ENCODE results near the gene PXDN. TPM values are rescaled to one million over a fixed set of nuclear protein-coding genes. Genes with fewer than 3 reads are reported as not detected.

PXDN gene
- total RNA-seq, 1 experiment from 2014 or later: 0.25 TPM

- Mint-ChIP-seq H3K4me3 (ENCODE audit: unreplicated experiment) (no peak overlapping the region), H3K36me3 (ENCODE audit: insufficient read depth, unreplicated experiment) (no peaks in the 10 kb centered on the region), H3K9me3 (ENCODE audit: unreplicated experiment) (peaks cover 4% of the 10 kb centered on the region), H3K27me3 (ENCODE audit: insufficient read depth, unreplicated experiment) (peaks cover 4% of the 10 kb centered on the region), H3K27ac (ENCODE audit: unreplicated experiment) (no peak overlapping the region), H3K4me1 (ENCODE audit: low read depth, unreplicated experiment) (no peaks in the 10 kb centered on the region)
- Histone ChIP-seq H3K4me1 (no peaks in the 10 kb centered on the region), H3K27me3 (replicated peaks; ENCODE audit: control insufficient read depth, insufficient read depth, low read length) (no peaks in the 10 kb centered on the region), H3K36me3 (ENCODE audit: control insufficient read depth, insufficient read depth, low read length) (no peaks in the 10 kb centered on the region), H3K9me3 (no peaks in the 10 kb centered on the region), H3K4me3 (ENCODE audit: low read depth, low read length) (no peak overlapping the region)
- BruUV-seq (replicated peaks): no TSS peak
- DNase-seq: no peak
- CTCF ChIA-PET: no interaction called here
- POLR2A ChIA-PET: no interaction called here
- intact Hi-C loops (cut with micrococcal nuclease; ENCODE audit: unreplicated experiment): loop anchor here (5.0 kb wide), 1 partner anchor 97 kb away; no protein-coding TSS in a partner anchor
- no peak for TF ChIP-seq CTCF (IDR thresholded peaks at IDR 0.05; ENCODE audit: insufficient read depth in 1 of 2, low read depth in 1 of 2, low read length in 1 of 2, severe bottlenecking in 1 of 2, unreplicated experiment in 1 of 2)
Observed at GRCh38 chr2:1655461-1655860, 88.9 kb downstream of the PXDN start.

- peaks cover 4% of the 10 kb centered on the region for H3K27me3 Mint-ChIP-seq (ENCODE audit: insufficient read depth, unreplicated experiment)
- no peaks in the 10 kb centered on the region for H3K4me1 Mint-ChIP-seq (ENCODE audit: low read depth, unreplicated experiment)
- H3K4me3 Mint-ChIP-seq (ENCODE audit: unreplicated experiment): no peak overlapping the region
- no TSS peak for BruUV-seq (replicated peaks)
- no peaks in the 10 kb centered on the region for H3K36me3 ChIP-seq (ENCODE audit: control insufficient read depth, insufficient read depth, low read length)
- no peak for DNase-seq
- no peaks in the 10 kb centered on the region for H3K27me3 ChIP-seq (replicated peaks; ENCODE audit: control insufficient read depth, insufficient read depth, low read length)
- ChIA-PET POLR2A (no interaction called here), CTCF (no interaction called here)
- H3K27ac Mint-ChIP-seq (ENCODE audit: unreplicated experiment): no peak overlapping the region
- peaks cover 9% of the 10 kb centered on the region for H3K9me3 Mint-ChIP-seq (ENCODE audit: unreplicated experiment)
- TF ChIP-seq CTCF (IDR thresholded peaks at IDR 0.05; ENCODE audit: insufficient read depth in 1 of 2, low read depth in 1 of 2, low read length in 1 of 2, severe bottlenecking in 1 of 2, unreplicated experiment in 1 of 2): no peak
- no peaks in the 10 kb centered on the region for H3K9me3 ChIP-seq
- no peak overlapping the region for H3K4me3 ChIP-seq (ENCODE audit: low read depth, low read length)
- no peaks in the 10 kb centered on the region for H3K36me3 Mint-ChIP-seq (ENCODE audit: insufficient read depth, unreplicated experiment)
- H3K4me1 ChIP-seq: no peaks in the 10 kb centered on the region
- intact Hi-C loops (cut with micrococcal nuclease; ENCODE audit: unreplicated experiment): loop anchor here (5.0 kb wide), 1 partner anchor 97 kb away; no protein-coding TSS in a partner anchor
Observed at GRCh38 chr2:1654696-1655374, 89.5 kb downstream of the PXDN start.

GRCh38 chr2:1653956-1654695 is 90.2 kb downstream of the PXDN start:
- no peak for DNase-seq
- Mint-ChIP-seq H3K9me3 (ENCODE audit: unreplicated experiment) (peaks cover 9% of the 10 kb centered on the region), H3K27me3 (ENCODE audit: insufficient read depth, unreplicated experiment) (peaks cover 4% of the 10 kb centered on the region), H3K27ac (ENCODE audit: unreplicated experiment) (no peak overlapping the region), H3K36me3 (ENCODE audit: insufficient read depth, unreplicated experiment) (no peaks in the 10 kb centered on the region), H3K4me3 (ENCODE audit: unreplicated experiment) (no peak overlapping the region), H3K4me1 (ENCODE audit: low read depth, unreplicated experiment) (no peaks in the 10 kb centered on the region)
- intact Hi-C loops (cut with micrococcal nuclease; ENCODE audit: unreplicated experiment): no loop called here
- ChIA-PET CTCF (no interaction called here), POLR2A (no interaction called here)
- Histone ChIP-seq H3K27me3 (replicated peaks; ENCODE audit: control insufficient read depth, insufficient read depth, low read length) (no peaks in the 10 kb centered on the region), H3K4me1 (no peaks in the 10 kb centered on the region), H3K9me3 (no peaks in the 10 kb centered on the region), H3K36me3 (ENCODE audit: control insufficient read depth, insufficient read depth, low read length) (no peaks in the 10 kb centered on the region), H3K4me3 (ENCODE audit: low read depth, low read length) (no peak overlapping the region)
- no peak for TF ChIP-seq CTCF (IDR thresholded peaks at IDR 0.05; ENCODE audit: insufficient read depth in 1 of 2, low read depth in 1 of 2, low read length in 1 of 2, severe bottlenecking in 1 of 2, unreplicated experiment in 1 of 2)
- BruUV-seq (replicated peaks): no TSS peak
